Peyer's patch (tissue), 4 donors: ENCODE data around the gene ZNF669.

Experiments
- POLR2A ChIP-seq, 2 donors: fragments of 450-650 bp; IDR thresholded peaks; one replicate each; pipeline ENCODE4 v1.5.1; 2017; ENCODE audit warnings: antibody characterized with exemption in 2 of 2, mild to moderate bottlenecking in 2 of 2, moderate library complexity in 2 of 2
- TF ChIP-seq, protein P1 (sequence below), 6 experiments: fragments of 450-650 bp in 4 of 6; fragments of 200-600 bp in 2 of 6; sonication (generic) in 1 of 6; IDR thresholded peaks; one replicate each; pipeline ENCODE4 v1.5.1; 2017 to 2019; ENCODE audit warnings: antibody characterized with exemption in 6 of 6, mild to moderate bottlenecking in 3 of 6, moderate library complexity in 1 of 6

DNA sequence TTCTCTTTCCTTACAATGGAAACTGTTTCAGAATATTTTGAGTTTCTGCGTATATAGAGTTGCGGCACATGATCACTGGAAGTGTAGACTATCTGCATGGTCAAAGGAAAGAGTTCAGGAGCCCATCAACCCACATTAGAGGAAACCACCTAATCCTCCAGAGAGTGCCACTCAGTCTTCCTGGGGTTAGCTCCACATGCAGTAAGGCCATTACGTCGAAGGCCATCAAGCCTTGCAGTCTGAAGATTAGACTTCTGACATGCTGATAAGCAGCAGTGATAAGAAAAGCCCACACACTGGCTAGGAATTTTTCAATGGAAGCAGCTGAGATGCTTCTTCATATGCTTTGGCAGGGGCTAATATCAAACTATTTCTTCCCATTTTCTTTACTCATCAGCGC, 7.6 kb downstream of the ZNF669 start:
- TF ChIP-seq, protein P1, sequence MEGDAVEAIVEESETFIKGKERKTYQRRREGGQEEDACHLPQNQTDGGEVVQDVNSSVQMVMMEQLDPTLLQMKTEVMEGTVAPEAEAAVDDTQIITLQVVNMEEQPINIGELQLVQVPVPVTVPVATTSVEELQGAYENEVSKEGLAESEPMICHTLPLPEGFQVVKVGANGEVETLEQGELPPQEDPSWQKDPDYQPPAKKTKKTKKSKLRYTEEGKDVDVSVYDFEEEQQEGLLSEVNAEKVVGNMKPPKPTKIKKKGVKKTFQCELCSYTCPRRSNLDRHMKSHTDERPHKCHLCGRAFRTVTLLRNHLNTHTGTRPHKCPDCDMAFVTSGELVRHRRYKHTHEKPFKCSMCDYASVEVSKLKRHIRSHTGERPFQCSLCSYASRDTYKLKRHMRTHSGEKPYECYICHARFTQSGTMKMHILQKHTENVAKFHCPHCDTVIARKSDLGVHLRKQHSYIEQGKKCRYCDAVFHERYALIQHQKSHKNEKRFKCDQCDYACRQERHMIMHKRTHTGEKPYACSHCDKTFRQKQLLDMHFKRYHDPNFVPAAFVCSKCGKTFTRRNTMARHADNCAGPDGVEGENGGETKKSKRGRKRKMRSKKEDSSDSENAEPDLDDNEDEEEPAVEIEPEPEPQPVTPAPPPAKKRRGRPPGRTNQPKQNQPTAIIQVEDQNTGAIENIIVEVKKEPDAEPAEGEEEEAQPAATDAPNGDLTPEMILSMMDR (IDR thresholded peaks at IDR 0.05) = no peak
- no peak for TF ChIP-seq POLR2A (IDR thresholded peaks at IDR 0.05)
